ENCODE data around the gene KLC3.
"Not testable (repeated sequence)": the region's sequence is repeated elsewhere in the genome, so short reads cannot be mapped to it uniquely, and the experiment has no call there.

Gene KLC3

GRCh38 chr19:45340232-45340898 lies at the start of gene KLC3:
KLC3 (plus strand) TSS chr19:45340750; CDS start chr19:45345542, 4,792 bp downstream.
- DNase-seq (ENCODE audit: low spot score) = no peak

GRCh38 chr19:45291834-45292233 lies 48.7 kb upstream of the KLC3 start:
- no peak for DNase-seq (ENCODE audit: low spot score)

- DNase-seq (ENCODE audit: low spot score) = no peak
Observed at GRCh38 chr19:45293682-45294081, 46.9 kb upstream of the KLC3 start.

- no peak for DNase-seq (ENCODE audit: low spot score)
Observed at GRCh38 chr19:45294291-45295029, 46.1 kb upstream of the KLC3 start.

GRCh38 chr19:45295873-45296272 lies 44.7 kb upstream of the KLC3 start:
- DNase-seq (ENCODE audit: low spot score) = no peak

GRCh38 chr19:45296355-45296754 lies 44.2 kb upstream of the KLC3 start:
- DNase-seq (ENCODE audit: low spot score) = no peak

- no peak for DNase-seq (ENCODE audit: low spot score)
Observed at GRCh38 chr19:45297674-45298073, 42.9 kb upstream of the KLC3 start.

GRCh38 chr19:45298264-45298663 lies 42.3 kb upstream of the KLC3 start:
- DNase-seq (ENCODE audit: low spot score) = no peak

GRCh38 chr19:45299719-45300118 lies 40.8 kb upstream of the KLC3 start:
- no peak for DNase-seq (ENCODE audit: low spot score)

GRCh38 chr19:45302416-45302815 lies 38.1 kb upstream of the KLC3 start:
- DNase-seq (ENCODE audit: low spot score) = no peak

- DNase-seq (ENCODE audit: low spot score) = no peak
Observed at GRCh38 chr19:45303269-45304060, 37.1 kb upstream of the KLC3 start.

GRCh38 chr19:45304141-45304926 lies 36.2 kb upstream of the KLC3 start:
- DNase-seq (ENCODE audit: low spot score) = no peak

- no peak for DNase-seq (ENCODE audit: low spot score)
Observed at GRCh38 chr19:45305007-45305406, 35.5 kb upstream of the KLC3 start.

- DNase-seq (ENCODE audit: low spot score) = no peak
Observed at GRCh38 chr19:45305421-45305820, 35.1 kb upstream of the KLC3 start.

GRCh38 chr19:45306040-45306439 lies 34.5 kb upstream of the KLC3 start:
- no peak for DNase-seq (ENCODE audit: low spot score)

- no peak for DNase-seq (ENCODE audit: low spot score)
Observed at GRCh38 chr19:45306518-45307027, 34.0 kb upstream of the KLC3 start.

- DNase-seq (ENCODE audit: low spot score) = no peak
Observed at GRCh38 chr19:45307361-45307760, 33.2 kb upstream of the KLC3 start.

- not testable (repeated sequence) for DNase-seq (ENCODE audit: low spot score)
Observed at GRCh38 chr19:45309322-45309721, 31.2 kb upstream of the KLC3 start.

- no peak for DNase-seq (ENCODE audit: low spot score)
Observed at GRCh38 chr19:45311621-45312020, 28.9 kb upstream of the KLC3 start.

GRCh38 chr19:45312285-45312684 lies 28.3 kb upstream of the KLC3 start:
- DNase-seq (ENCODE audit: low spot score) = not testable (repeated sequence)

- no peak for DNase-seq (ENCODE audit: low spot score)
Observed at GRCh38 chr19:45314708-45315245, 25.8 kb upstream of the KLC3 start.

GRCh38 chr19:45315304-45315703 lies 25.2 kb upstream of the KLC3 start:
- no peak for DNase-seq (ENCODE audit: low spot score)

All from left forelimb (tissue), 1 donor.